Measurements from ENCODE around the gene TMEM191B.
"Not testable (repeated sequence)": the region's sequence is repeated elsewhere in the genome, so short reads cannot be mapped to it uniquely, and the experiment has no call there.

The TMEM191B gene

GRCh38 chr22:18527752-18528596, at the start of gene TMEM191B:
Gene TMEM191B, plus strand, starts transcription at chr22:18527802. Its CDS starts 179 bp downstream, at chr22:18527981.
- H3K4me1 Mint-ChIP-seq; H3K27ac Mint-ChIP-seq; H3K27me3 Mint-ChIP-seq; DNase-seq; H3K36me3 Mint-ChIP-seq (ENCODE audit: low read depth); H3K9me3 Mint-ChIP-seq: not testable (repeated sequence)
- peak within 1 kb of the TSS; percentile 64 for H3K4me3 Mint-ChIP-seq
- peak; percentile 6 for ATAC-seq

- not testable (repeated sequence) for DNase-seq; H3K4me1 Mint-ChIP-seq; H3K9me3 Mint-ChIP-seq; H3K36me3 Mint-ChIP-seq (ENCODE audit: low read depth); H3K27me3 Mint-ChIP-seq; ATAC-seq; H3K27ac Mint-ChIP-seq; H3K4me3 Mint-ChIP-seq
Observed at GRCh38 chr22:18496227-18496626, 31.4 kb upstream of the TMEM191B start.

GRCh38 chr22:18511327-18511726, 16.3 kb upstream of the TMEM191B start:
- H3K4me1 Mint-ChIP-seq; H3K4me3 Mint-ChIP-seq; ATAC-seq; H3K9me3 Mint-ChIP-seq; DNase-seq; H3K36me3 Mint-ChIP-seq (ENCODE audit: low read depth); H3K27me3 Mint-ChIP-seq; H3K27ac Mint-ChIP-seq: not testable (repeated sequence)

- not testable (repeated sequence) for H3K27me3 Mint-ChIP-seq; H3K4me1 Mint-ChIP-seq; ATAC-seq; H3K9me3 Mint-ChIP-seq; H3K27ac Mint-ChIP-seq; H3K4me3 Mint-ChIP-seq; H3K36me3 Mint-ChIP-seq (ENCODE audit: low read depth); DNase-seq
Observed at GRCh38 chr22:18512378-18512777, 15.2 kb upstream of the TMEM191B start.

- H3K27ac Mint-ChIP-seq; H3K9me3 Mint-ChIP-seq; ATAC-seq; H3K27me3 Mint-ChIP-seq; DNase-seq; H3K4me3 Mint-ChIP-seq; H3K4me1 Mint-ChIP-seq; H3K36me3 Mint-ChIP-seq (ENCODE audit: low read depth): not testable (repeated sequence)
Observed at GRCh38 chr22:18513454-18513853, 14.1 kb upstream of the TMEM191B start.

GRCh38 chr22:18518061-18518460, 9.5 kb upstream of the TMEM191B start, which contains the start of gene GGTLC3:
Gene GGTLC3, minus strand, starts transcription at chr22:18518161. Its CDS starts 264 bp downstream, at chr22:18517897.
- H3K4me1 Mint-ChIP-seq; H3K36me3 Mint-ChIP-seq (ENCODE audit: low read depth); DNase-seq; ATAC-seq; H3K27me3 Mint-ChIP-seq; H3K9me3 Mint-ChIP-seq; H3K4me3 Mint-ChIP-seq; H3K27ac Mint-ChIP-seq: not testable (repeated sequence)

GRCh38 chr22:18522762-18523161, 4.8 kb upstream of the TMEM191B start:
- H3K9me3 Mint-ChIP-seq; H3K27me3 Mint-ChIP-seq; H3K4me3 Mint-ChIP-seq; H3K36me3 Mint-ChIP-seq (ENCODE audit: low read depth); H3K4me1 Mint-ChIP-seq; H3K27ac Mint-ChIP-seq; DNase-seq; ATAC-seq: not testable (repeated sequence)

GRCh38 chr22:18523328-18523727, 4.3 kb upstream of the TMEM191B start:
- not testable (repeated sequence) for H3K27ac Mint-ChIP-seq; H3K27me3 Mint-ChIP-seq; ATAC-seq; H3K4me1 Mint-ChIP-seq; DNase-seq; H3K36me3 Mint-ChIP-seq (ENCODE audit: low read depth); H3K9me3 Mint-ChIP-seq; H3K4me3 Mint-ChIP-seq

GRCh38 chr22:18528597-18529415, 1.2 kb downstream of the TMEM191B start:
- not testable (repeated sequence) for H3K4me1 Mint-ChIP-seq; H3K36me3 Mint-ChIP-seq (ENCODE audit: low read depth); H3K9me3 Mint-ChIP-seq; H3K27ac Mint-ChIP-seq; H3K27me3 Mint-ChIP-seq
- peak; percentile 83 for ATAC-seq
- peak overlapping the region; percentile 64 for H3K4me3 Mint-ChIP-seq
- DNase-seq: peak; percentile 92

- not testable (repeated sequence) for H3K27ac Mint-ChIP-seq; H3K27me3 Mint-ChIP-seq; H3K9me3 Mint-ChIP-seq; H3K36me3 Mint-ChIP-seq (ENCODE audit: low read depth); H3K4me1 Mint-ChIP-seq; DNase-seq; H3K4me3 Mint-ChIP-seq
- ATAC-seq: peak; percentile 8
Observed at GRCh38 chr22:18529416-18530145, 2.0 kb downstream of the TMEM191B start.

GRCh38 chr22:18533633-18534032, 6.0 kb downstream of the TMEM191B start:
- H3K27ac Mint-ChIP-seq; DNase-seq; H3K36me3 Mint-ChIP-seq (ENCODE audit: low read depth); H3K4me3 Mint-ChIP-seq; H3K27me3 Mint-ChIP-seq; H3K9me3 Mint-ChIP-seq; H3K4me1 Mint-ChIP-seq; ATAC-seq: not testable (repeated sequence)

- not testable (repeated sequence) for H3K36me3 Mint-ChIP-seq (ENCODE audit: low read depth); DNase-seq; H3K9me3 Mint-ChIP-seq; H3K4me3 Mint-ChIP-seq; H3K27me3 Mint-ChIP-seq; ATAC-seq; H3K27ac Mint-ChIP-seq; H3K4me1 Mint-ChIP-seq
Observed at GRCh38 chr22:18534315-18534714, 6.7 kb downstream of the TMEM191B start.

- H3K27me3 Mint-ChIP-seq; H3K36me3 Mint-ChIP-seq (ENCODE audit: low read depth); H3K9me3 Mint-ChIP-seq; DNase-seq; H3K4me1 Mint-ChIP-seq; ATAC-seq; H3K27ac Mint-ChIP-seq; H3K4me3 Mint-ChIP-seq: not testable (repeated sequence)
Observed at GRCh38 chr22:18539994-18540393, 12.4 kb downstream of the TMEM191B start.

- H3K4me1 Mint-ChIP-seq; H3K27ac Mint-ChIP-seq; ATAC-seq; H3K4me3 Mint-ChIP-seq; H3K36me3 Mint-ChIP-seq (ENCODE audit: low read depth); DNase-seq; H3K27me3 Mint-ChIP-seq; H3K9me3 Mint-ChIP-seq: not testable (repeated sequence)
Observed at GRCh38 chr22:18543400-18543799, 15.8 kb downstream of the TMEM191B start.
